VCaP (cell line): ENCODE results near the gene CLCN6.

Experiments
- H3K27ac ChIP-seq: fragments of 450-650 bp; 2 replicates; pipeline ENCODE4 v1.5.1; 2017
- CTCF ChIP-seq: fragments of 450-650 bp; conservative IDR thresholded peaks from 2 replicates; pipeline ENCODE4 v1.5.1; 2017; ENCODE audit warnings: mild to moderate bottlenecking, moderate library complexity

Gene CLCN6

DNA sequence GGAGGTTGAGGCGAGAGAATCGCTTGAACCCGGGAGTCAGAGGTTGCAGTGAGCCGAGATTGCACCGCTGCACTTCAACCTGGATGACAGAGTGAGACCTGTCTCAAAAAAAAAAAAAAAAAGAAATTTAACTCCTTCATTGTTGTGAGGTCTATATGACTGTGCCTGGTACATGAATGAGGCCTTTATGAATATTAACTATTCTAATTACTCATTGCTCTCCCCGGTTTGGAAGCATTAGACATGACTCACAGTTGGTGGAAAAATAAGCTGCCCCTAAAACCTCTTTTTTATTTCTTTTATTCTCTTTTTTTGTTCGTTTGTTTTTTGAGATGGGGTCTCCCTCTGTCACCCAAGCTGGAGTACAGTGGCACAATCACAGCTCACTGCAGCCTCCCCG lies 49.4 kb downstream of the CLCN6 start:
- TF ChIP-seq CTCF, result no peak
- H3K27ac ChIP-seq, result no peak overlapping the region

- TF ChIP-seq CTCF, result no peak
Observed at GRCh38 chr1:11856698-11857097, 50.7 kb downstream of the CLCN6 start.

GRCh38 chr1:11857164-11857851 lies 51.3 kb downstream of the CLCN6 start:
- TF ChIP-seq CTCF, result no peak
- no peak overlapping the region for H3K27ac ChIP-seq

More at GRCh38 chr1:11856698-11857097, 50.7 kb downstream of the CLCN6 start:
- no peak overlapping the region for H3K27ac ChIP-seq

GRCh38 chr1:11858158-11858557 lies 52.2 kb downstream of the CLCN6 start:
- H3K27ac ChIP-seq, result no peak overlapping the region
- TF ChIP-seq CTCF, result no peak

GRCh38 chr1:11858613-11858967 lies 52.6 kb downstream of the CLCN6 start, which contains the start of gene NPPB:
Gene NPPB (minus strand): TSS chr1:11858945. CDS start chr1:11858833, 112 bp downstream.
- H3K27ac ChIP-seq, result no peak within 1 kb of the TSS; the same call in 1 of the 2 replicates
- TF ChIP-seq CTCF, result no peak

DNA sequence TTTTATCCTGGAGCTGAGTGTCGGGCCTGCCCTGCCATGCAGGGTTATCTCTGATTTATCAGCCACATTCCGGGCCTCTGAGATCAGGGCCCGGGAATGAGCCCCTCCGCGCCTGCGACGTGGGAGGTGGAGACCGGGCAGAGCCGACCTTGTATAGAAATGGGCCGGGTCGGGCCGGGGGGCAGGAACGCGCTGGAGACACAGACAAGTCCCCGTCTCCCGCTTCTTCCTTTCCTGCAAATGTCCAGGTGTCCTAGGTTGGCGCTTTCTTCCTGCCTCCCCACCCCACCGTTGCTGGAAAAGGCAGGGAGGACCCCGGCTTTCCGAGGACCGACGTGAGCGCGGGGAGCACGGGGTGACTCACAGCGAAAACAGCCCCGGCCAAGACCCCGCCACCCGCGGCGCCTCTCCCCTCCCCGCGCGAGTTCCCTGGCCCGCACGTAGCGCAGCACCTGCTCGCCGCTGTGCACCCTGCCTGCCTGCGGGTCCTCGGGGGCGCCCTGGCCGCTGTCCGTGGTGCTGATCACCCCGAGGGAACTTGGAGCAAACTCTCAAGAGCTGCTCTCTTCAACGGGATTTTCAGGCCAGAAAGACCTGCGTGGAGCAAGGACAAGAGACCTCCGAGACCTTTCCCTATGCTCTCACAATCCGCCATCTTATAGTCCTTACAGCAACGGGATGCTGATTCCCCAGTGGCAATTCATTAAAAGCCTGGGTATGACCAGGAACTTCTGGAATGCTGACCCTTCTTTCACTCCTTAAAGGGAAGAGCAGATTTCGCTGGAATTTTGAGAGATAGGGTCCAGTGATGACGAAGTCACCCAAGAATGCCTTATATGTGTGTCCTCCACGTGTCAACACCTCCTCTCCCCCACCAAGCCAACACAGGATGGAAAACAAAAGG lies 53.2 kb downstream of the CLCN6 start:
- no peak for TF ChIP-seq CTCF
- H3K27ac ChIP-seq, result no peak overlapping the region; the same call in 1 of the 2 replicates

DNA sequence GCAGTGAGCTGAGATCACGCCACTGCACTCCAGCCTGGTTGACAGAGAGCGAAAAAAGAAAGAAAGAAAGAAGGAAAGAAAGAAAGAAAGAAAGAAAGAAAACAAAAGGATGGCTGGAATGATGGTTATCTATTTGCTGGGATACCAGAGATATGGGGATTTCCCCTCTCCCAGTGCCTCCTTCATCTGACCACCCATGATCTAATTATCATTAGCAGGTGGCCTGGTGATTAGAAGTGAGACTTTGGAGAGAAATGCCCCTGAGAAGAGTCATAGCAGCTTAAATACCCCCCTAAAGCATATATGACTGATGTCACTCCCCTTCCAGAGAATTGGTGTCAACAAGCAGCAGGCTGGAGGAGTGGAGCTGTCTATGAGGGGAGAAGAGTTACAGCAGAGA lies 54.1 kb downstream of the CLCN6 start:
- H3K27ac ChIP-seq, result no peak overlapping the region
- no peak for TF ChIP-seq CTCF
